ENCODE results near the gene PRKAR1A.

The PRKAR1A gene

DNA sequence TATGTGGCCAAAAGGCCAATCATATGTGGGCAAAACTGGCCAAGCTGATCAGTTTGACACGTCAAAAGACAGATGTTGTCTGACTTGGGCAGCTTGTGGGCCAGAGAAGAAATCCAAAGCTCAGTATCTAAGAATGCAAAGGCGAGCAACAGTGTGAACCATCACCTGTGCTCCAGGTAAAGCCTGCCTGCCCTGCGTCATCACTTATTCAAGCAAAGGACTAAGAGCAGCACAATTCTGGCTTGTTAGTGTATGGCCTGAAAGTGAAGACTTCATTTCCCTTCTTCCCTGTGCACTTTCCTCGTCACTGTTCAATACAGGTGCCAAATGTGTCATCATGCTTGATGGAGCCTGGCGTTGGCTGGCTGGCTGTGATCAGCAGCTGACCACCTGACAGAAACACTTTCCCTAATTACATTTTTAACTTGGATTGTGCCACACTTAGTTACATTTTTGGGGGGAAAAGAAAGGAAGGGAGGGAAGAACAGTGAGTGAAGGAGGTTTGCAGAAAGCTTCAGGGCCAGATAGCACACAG lies 84.2 kb downstream of the PRKAR1A start:
- in situ Hi-C loops (cut with HindIII; ENCODE audit: low sequenced_read_pairs): no loop called here
- TF ChIP-seq, protein P1, sequence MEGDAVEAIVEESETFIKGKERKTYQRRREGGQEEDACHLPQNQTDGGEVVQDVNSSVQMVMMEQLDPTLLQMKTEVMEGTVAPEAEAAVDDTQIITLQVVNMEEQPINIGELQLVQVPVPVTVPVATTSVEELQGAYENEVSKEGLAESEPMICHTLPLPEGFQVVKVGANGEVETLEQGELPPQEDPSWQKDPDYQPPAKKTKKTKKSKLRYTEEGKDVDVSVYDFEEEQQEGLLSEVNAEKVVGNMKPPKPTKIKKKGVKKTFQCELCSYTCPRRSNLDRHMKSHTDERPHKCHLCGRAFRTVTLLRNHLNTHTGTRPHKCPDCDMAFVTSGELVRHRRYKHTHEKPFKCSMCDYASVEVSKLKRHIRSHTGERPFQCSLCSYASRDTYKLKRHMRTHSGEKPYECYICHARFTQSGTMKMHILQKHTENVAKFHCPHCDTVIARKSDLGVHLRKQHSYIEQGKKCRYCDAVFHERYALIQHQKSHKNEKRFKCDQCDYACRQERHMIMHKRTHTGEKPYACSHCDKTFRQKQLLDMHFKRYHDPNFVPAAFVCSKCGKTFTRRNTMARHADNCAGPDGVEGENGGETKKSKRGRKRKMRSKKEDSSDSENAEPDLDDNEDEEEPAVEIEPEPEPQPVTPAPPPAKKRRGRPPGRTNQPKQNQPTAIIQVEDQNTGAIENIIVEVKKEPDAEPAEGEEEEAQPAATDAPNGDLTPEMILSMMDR (IDR thresholded peaks at IDR 0.05; ENCODE audit: low read depth, low read length): no peak

DNA sequence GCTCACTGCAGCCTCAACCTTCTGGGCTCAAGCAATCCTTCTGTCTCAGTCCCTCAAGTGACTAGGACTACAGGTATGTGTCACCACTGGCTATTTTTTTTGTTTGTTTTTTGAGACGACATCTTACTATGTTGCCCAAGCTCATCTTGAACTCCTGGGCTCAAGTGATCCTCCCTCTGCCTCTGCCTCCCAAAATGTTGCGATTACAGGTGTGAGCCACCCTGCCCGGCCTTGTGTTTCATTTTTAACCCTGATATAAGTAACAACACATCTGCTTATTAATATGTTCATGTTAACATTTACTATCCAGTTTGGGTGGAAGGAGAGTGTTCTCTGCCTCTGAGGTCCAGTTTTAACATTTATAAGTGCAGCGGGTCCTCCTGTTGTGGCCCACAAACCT lies 85.8 kb downstream of the PRKAR1A start:
- no peak for DNase-seq (ENCODE audit: low read depth, low spot score)
- no peak overlapping the region for H3K4me3 ChIP-seq (ENCODE audit: low read depth, low read length)
- in situ Hi-C loops (cut with HindIII; ENCODE audit: low sequenced_read_pairs): no loop called here
- TF ChIP-seq, protein P1 (IDR thresholded peaks at IDR 0.05; ENCODE audit: low read depth, low read length): no peak

More for the DNA sequence above, 84.2 kb downstream of the PRKAR1A start:
- H3K4me3 ChIP-seq (ENCODE audit: low read depth, low read length): no peak overlapping the region
- no peak for DNase-seq (ENCODE audit: low read depth, low spot score)

DNA sequence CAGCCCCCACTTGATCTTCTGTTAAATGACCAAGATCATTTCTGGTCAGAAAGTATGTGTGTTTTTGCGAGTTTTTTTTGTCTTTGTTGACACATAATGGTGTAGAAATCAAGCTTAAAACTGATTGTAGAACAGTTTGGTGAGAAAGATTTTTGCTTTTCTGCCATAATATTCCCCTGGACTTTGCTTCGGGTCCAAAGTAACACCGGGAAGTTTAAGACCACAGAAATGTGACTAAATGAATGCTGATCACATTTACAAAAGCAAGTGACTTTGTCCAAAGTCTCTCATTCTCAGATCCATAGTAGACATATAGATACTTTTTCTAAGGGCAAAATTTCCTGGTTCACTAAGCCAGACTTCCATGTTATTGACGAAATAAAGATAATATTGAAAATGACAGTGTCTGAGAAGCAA lies 86.3 kb downstream of the PRKAR1A start:
- no peak for DNase-seq (ENCODE audit: low read depth, low spot score)
- no peak overlapping the region for H3K4me3 ChIP-seq (ENCODE audit: low read depth, low read length)
- TF ChIP-seq, protein P1 (IDR thresholded peaks at IDR 0.05; ENCODE audit: low read depth, low read length): no peak
- in situ Hi-C loops (cut with HindIII; ENCODE audit: low sequenced_read_pairs): no loop called here

DNA sequence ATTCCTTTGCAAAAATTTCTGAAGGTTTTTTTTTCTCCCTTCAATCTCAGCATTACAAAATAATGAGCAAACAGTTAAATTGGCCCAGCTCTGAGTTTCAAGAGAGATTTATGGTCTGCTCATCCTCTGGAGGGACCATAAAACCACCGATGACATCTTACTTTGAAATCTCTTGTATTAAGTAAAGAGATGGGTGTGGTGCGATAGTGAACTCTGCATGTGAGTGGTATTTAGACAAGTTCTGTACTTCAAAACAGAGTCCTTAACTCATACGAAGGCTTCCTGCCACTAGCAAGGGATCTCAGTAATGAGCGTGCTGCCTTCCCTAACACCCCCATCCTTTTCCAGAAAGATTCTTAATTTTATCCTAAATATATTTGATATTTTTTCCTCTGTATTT lies 86.9 kb downstream of the PRKAR1A start:
- DNase-seq (ENCODE audit: low read depth, low spot score): peak; percentile 7
- TF ChIP-seq, protein P1 (IDR thresholded peaks at IDR 0.05; ENCODE audit: low read depth, low read length): no peak
- in situ Hi-C loops (cut with HindIII; ENCODE audit: low sequenced_read_pairs): no loop called here
- no peak overlapping the region for H3K4me3 ChIP-seq (ENCODE audit: low read depth, low read length)

DNA sequence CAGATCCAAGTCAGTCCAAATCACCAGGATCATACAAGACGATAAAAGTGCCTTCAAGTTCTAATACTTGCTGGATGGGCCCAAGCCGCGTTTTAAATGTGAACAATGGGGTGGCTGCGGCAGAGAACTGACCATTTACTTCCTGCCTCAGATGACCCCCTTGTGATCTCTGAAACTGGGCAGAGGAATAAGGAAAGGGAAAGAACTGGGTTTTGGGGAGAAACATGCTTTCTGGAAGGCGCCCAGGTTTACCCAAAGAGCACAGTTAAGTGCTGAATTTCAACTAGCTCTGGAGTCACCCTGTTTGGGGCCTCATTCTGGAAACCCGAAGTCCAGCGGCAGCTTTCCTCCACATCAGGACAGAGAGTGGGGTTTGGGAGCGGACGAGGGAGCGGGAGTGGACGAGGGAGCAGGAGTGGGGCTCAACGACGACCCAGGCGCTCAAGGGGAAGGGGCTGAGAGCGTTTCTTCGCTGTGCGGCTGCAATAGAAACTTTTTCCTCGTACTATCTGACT lies 87.4 kb downstream of the PRKAR1A start:
- no peak overlapping the region for H3K4me3 ChIP-seq (ENCODE audit: low read depth, low read length)
- in situ Hi-C loops (cut with HindIII; ENCODE audit: low sequenced_read_pairs): no loop called here
- DNase-seq (ENCODE audit: low read depth, low spot score): no peak
- TF ChIP-seq, protein P1 (IDR thresholded peaks at IDR 0.05; ENCODE audit: low read depth, low read length): no peak

DNA sequence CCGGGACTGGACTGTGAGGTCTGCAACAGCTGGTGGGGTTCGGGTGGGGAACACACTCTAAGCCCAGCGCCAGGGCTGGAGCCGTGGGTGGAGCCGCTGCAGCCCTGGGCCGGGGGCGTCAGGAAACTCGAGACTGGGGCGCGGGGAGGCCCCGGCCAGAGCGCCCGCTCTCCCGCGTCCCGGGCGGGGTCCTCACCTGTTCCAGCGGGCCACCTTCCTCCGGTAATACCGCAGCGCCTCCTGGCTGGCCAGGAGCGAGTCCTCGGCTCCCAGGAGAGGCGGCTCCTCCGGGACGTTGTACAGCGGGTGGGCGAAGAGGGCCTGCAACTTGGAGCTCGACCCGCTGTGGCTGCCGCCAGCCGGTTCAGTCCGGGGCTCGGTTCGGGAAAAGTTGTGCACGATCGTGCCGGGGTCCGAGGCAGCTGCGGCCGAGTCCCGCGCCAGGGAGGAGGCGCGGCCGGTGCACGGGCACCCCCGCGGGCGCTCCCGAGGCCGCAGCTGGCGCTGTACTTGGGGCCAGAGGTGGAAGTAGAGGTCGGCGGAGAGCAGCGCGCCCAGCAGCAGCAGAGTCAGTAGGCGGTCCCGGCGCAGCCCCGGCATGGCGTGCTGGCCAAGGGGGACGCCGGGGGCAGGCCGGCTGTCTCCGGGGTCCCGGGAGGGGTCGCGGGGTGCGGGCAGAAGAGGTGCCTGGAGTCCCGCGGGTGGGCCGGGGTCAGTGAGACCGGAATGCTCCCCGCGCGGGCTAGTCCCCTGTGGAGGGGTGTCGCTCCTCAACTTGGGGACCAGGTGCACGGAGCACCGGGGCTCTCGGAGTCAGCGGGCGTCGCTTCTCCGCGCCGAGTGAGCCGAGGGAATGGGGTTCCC lies 88.1 kb downstream of the PRKAR1A start:
- TF ChIP-seq, protein P1 (IDR thresholded peaks at IDR 0.05; ENCODE audit: low read depth, low read length): peak; percentile 5
- no peak for DNase-seq (ENCODE audit: low read depth, low spot score)
- in situ Hi-C loops (cut with HindIII; ENCODE audit: low sequenced_read_pairs): no loop called here
- peak overlapping the region; percentile 3 for H3K4me3 ChIP-seq (ENCODE audit: low read depth, low read length)
